ENCODE data around the gene PHF13. TPM values are rescaled to one million over a fixed set of nuclear protein-coding genes. Genes with fewer than 3 reads are reported as not detected.

The PHF13 gene
- total RNA-seq, 3 donors from 2014 or later (not counting 1 experiment from before 2014, with no cell fraction given): 7.3 to 14.2 (median 10.9) TPM

GRCh38 chr1:6668503-6668902 is 55.0 kb downstream of the PHF13 start:
- Mint-ChIP-seq H3K9me3 (no peaks in the 10 kb centered on the region), H3K36me3 (no peaks in the 10 kb centered on the region), H3K27me3 (ENCODE audit: low read depth in 2 of 2) (no peaks in the 10 kb centered on the region), H3K27ac (no peak overlapping the region), H3K4me3 (no peak overlapping the region), H3K4me1 (peaks cover 5% of the 10 kb centered on the region in 2 donors)
- Histone ChIP-seq H3K27ac (ENCODE audit: low read length) (no peak overlapping the region), H3K4me3 (ENCODE audit: low read length) (no peak overlapping the region), H3K9me3 (ENCODE audit: control insufficient read depth, insufficient read depth, low read length) (no peaks in the 10 kb centered on the region), H3K36me3 (ENCODE audit: control insufficient read depth, insufficient read depth, low read length) (peaks cover 16% of the 10 kb centered on the region), H3K27me3 (ENCODE audit: control insufficient read depth, insufficient read depth, low read length) (no peaks in the 10 kb centered on the region), H3K4me1 (ENCODE audit: control insufficient read depth, insufficient read depth, low read length) (no peaks in the 10 kb centered on the region)
- WGBS (ENCODE audit: insufficient coverage): 100% methylated on average over 7 of the region's 9 CpGs
- DNase-seq (no peak), ATAC-seq (no peak)
- intact Hi-C loops (cut with micrococcal nuclease): no loop called here
- TF ChIP-seq, protein P1, sequence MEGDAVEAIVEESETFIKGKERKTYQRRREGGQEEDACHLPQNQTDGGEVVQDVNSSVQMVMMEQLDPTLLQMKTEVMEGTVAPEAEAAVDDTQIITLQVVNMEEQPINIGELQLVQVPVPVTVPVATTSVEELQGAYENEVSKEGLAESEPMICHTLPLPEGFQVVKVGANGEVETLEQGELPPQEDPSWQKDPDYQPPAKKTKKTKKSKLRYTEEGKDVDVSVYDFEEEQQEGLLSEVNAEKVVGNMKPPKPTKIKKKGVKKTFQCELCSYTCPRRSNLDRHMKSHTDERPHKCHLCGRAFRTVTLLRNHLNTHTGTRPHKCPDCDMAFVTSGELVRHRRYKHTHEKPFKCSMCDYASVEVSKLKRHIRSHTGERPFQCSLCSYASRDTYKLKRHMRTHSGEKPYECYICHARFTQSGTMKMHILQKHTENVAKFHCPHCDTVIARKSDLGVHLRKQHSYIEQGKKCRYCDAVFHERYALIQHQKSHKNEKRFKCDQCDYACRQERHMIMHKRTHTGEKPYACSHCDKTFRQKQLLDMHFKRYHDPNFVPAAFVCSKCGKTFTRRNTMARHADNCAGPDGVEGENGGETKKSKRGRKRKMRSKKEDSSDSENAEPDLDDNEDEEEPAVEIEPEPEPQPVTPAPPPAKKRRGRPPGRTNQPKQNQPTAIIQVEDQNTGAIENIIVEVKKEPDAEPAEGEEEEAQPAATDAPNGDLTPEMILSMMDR (IDR thresholded peaks at IDR 0.05): no peak

- TF ChIP-seq, protein P1 (IDR thresholded peaks at IDR 0.05): no peak
- H3K4me3 ChIP-seq (ENCODE audit: low read length): no peak overlapping the region
- no peak for DNase-seq
- Mint-ChIP-seq H3K4me1 (peaks cover 3 to 5% of the 10 kb centered on the region in 2 donors), H3K27ac (no peak overlapping the region), H3K4me3 (no peak overlapping the region), H3K9me3 (no peaks in the 10 kb centered on the region), H3K36me3 (no peaks in the 10 kb centered on the region), H3K27me3 (ENCODE audit: low read depth in 2 of 2) (no peaks in the 10 kb centered on the region)
- H3K36me3 ChIP-seq (ENCODE audit: control insufficient read depth, insufficient read depth, low read length): peaks cover 11% of the 10 kb centered on the region
- H3K27me3 ChIP-seq (ENCODE audit: control insufficient read depth, insufficient read depth, low read length): no peaks in the 10 kb centered on the region
- no peak overlapping the region for H3K27ac ChIP-seq (ENCODE audit: low read length)
- 100% methylated on average over 2 of the region's 2 CpGs for WGBS (ENCODE audit: insufficient coverage)
- ATAC-seq: no peak
- no peaks in the 10 kb centered on the region for H3K4me1 ChIP-seq (ENCODE audit: control insufficient read depth, insufficient read depth, low read length)
- no peaks in the 10 kb centered on the region for H3K9me3 ChIP-seq (ENCODE audit: control insufficient read depth, insufficient read depth, low read length)
- intact Hi-C loops (cut with micrococcal nuclease): no loop called here
Measured at GRCh38 chr1:6672558-6672957, 59.0 kb downstream of the PHF13 start.

Other genes starting within 250 kb of the PHF13 start
- 10 to 100 TPM; 11.5 to 16.9 (median 15.4) TPM for gene ACOT7, start 220.0 kb upstream of the PHF13 start, total RNA-seq
- gene HES2, start 193.8 kb upstream of the PHF13 start, total RNA-seq: not detected
- gene ESPN, start 189.0 kb upstream of the PHF13 start, total RNA-seq: 1 to 10 TPM; 1.1 to 2.0 (median 1.7) TPM
- 10 to 100 TPM; 14.5 to 41.5 (median 19.9) TPM for gene TNFRSF25, start 147.6 kb upstream of the PHF13 start, total RNA-seq
- gene PLEKHG5, start 122.1 kb upstream of the PHF13 start, total RNA-seq: 1 to 10 TPM in 1 of 3 donors, under 1 TPM in 2; 0.16 to 1.1 (median 0.54) TPM
- gene NOL9, start 59.2 kb upstream of the PHF13 start, total RNA-seq: 10 to 100 TPM; 40.7 to 53.3 (median 52.0) TPM
- gene TAS1R1, start 58.4 kb upstream of the PHF13 start, total RNA-seq: not detected
- 10 to 100 TPM; 45.6 to 56.4 (median 54.0) TPM for gene ZBTB48, start 33.7 kb upstream of the PHF13 start, total RNA-seq
- gene KLHL21, start 10.9 kb upstream of the PHF13 start, total RNA-seq: 10 to 100 TPM; 23.5 to 37.8 (median 28.9) TPM
- gene THAP3, start 11.1 kb downstream of the PHF13 start, total RNA-seq: 10 to 100 TPM; 11.7 to 23.4 (median 23.1) TPM
- gene DNAJC11, start 88.1 kb downstream of the PHF13 start, total RNA-seq: 10 to 100 TPM; 28.7 to 40.1 (median 36.2) TPM
- gene CAMTA1, start 171.7 kb downstream of the PHF13 start, total RNA-seq: 10 to 100 TPM; 40.6 to 53.3 (median 44.9) TPM